NOMO-1 treated with dmso at 0.1 percent for 144 hours (cell line): Measurements from ENCODE around the gene ALPK3.

Experiments
- DNase-seq: peaks from one replicate; lab custom pipeline; 2025; ENCODE audit not compliant: unreplicated experiment; lab: John Stamatoyannopoulos, UW

The ALPK3 gene

GRCh38 chr15:84889991-84890669 is 73.0 kb downstream of the ALPK3 start:
- no peak for DNase-seq

- no peak for DNase-seq
These were observed 73.6 kb downstream of the ALPK3 start for GRCh38 chr15:84890670-84891162.

DNA sequence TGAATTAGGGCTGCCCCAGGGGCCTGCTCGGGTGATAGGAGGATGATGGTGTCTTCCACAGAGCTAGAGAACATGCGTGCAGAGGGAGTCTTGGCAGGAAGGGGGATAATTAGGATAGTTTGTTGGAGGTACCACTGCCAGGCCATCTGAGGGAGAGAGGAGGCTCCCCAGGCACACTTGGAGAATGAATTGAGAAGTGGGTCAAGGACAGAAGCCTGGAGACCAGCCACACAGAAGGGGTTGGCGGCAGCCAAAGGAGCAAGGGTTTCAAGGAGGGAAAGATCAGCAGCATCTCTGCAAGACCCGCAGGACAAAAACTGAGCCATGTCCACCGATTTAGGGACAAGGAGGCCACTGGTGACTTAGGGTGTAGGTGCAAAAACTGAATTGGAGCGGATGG is 74.2 kb downstream of the ALPK3 start:
- no peak for DNase-seq

- DNase-seq, result no peak
These were observed 75.7 kb downstream of the ALPK3 start for GRCh38 chr15:84892786-84893307.

- DNase-seq, result no peak
These were observed 76.5 kb downstream of the ALPK3 start for GRCh38 chr15:84893607-84894006.

DNA sequence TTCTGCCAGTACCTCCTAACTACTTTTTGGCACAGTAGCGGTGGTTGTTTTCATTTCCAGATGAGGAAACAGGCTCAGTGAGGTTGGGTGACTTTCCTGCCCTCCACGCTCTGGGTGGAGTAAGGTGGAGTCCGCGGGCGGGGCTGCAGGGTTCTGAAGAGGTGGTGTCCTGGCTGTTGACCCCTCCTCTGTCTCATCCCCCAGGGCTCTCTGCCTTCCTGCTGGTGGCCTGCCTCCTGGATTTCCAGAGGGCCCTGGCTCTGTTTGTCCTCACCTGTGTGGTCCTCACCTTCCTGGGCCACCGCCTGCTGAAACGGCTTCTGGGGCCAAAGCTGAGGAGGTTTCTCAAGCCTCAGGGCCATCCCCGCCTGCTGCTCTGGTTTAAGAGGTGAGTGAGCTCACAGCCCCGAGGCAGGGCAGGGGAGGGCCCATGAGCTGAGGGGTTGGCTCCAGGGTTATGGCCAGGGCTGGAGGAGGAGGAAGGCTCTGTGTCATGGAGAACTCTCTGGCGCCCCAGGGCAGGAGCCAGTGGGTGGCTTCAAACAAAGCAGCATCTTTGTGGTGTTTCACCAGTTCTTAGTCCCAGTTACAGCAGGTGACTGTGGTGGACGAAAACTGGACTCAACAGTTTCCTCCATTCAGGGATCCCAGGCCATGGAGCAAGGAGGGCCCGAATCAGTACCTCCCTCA is 77.7 kb downstream of the ALPK3 start:
- no peak for DNase-seq

DNA sequence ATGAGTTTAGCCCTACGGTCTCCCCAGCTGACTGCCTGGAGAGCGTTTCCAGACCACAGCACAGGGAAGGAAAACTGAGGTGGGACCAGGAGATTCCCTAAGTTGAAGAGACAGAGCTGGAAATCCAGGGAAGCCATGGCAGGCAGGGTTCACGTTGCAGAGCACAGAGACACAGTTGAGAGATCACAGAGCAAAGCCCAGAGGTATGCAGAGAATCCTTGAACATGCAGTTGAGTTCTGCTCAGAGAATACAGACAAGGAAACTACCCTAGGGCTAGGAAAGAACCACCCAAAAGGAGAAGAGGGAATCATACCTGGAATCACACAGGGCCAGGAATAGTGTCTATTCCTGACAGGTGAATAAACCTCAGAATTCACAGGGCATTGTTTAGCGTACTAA is 81.6 kb downstream of the ALPK3 start:
- no peak for DNase-seq

DNA sequence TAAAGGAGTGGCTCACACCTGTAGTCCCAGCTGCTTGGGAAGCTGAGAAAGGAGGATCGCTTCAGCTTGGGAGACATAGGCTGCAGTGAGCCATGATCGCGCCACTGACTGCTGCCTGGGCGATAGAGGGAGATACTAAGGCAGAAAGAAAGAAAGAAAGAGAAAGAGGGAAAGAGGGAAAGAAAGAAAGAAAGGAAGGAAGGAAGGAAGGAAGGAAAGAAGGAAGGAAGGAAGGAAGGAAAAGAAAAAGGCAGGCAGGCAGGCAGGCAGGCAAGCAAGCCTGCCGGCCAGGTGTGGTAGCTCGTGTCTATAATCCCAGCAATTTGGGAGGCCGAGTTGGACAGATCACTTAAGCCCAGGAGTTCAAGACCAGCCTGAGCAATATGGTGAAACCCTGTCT is 82.6 kb downstream of the ALPK3 start:
- no peak for DNase-seq

- no peak for DNase-seq
These were observed 84.4 kb downstream of the ALPK3 start for GRCh38 chr15:84901540-84901939.

GRCh38 chr15:84903751-84904150 is 86.6 kb downstream of the ALPK3 start:
- no peak for DNase-seq

- no peak for DNase-seq
These were observed 87.3 kb downstream of the ALPK3 start for GRCh38 chr15:84904419-84904818.

DNA sequence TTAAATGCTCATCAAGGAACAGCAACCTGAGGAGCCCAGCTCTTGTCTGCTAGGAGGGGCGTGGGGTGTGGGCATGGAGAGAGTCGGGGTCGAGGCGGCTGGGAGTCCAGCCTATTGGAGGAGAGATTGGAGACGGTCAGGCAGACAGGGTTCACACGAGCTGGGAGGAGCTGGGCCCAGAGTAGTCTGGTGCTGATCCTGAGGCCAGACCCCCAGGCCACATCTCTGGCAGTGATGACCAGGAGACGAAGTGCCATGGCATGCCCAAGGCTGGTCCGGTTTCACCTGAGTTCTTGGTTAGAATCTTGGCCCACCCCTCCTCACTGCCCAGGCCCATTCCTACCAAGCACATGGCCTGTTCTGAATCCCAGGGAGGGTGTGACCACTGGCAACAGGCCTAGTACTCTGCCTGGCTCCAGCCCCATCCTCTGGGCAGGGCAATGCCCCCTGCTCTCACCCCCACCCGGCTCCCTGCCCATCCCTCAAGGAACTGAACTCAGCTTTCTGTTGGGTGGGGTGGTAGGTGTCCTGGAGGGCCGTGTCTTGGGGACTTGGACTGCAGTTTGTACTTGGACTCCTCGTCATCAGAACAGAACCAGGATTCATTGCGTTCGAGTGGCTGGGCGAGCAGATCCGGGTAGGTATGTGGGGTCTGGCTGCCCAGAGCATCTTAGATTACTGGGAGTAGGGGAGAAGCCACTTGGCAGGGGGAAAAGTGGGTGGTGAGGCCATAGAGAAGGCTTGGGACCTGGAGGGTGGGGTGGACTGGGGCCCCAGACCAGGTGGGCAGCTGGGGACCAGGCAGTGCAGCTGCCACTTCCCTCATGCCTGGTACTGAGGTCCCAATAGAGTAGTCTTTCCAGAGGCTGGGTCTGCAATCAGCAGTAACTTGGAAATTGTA is 88.1 kb downstream of the ALPK3 start:
- no peak for DNase-seq

DNA sequence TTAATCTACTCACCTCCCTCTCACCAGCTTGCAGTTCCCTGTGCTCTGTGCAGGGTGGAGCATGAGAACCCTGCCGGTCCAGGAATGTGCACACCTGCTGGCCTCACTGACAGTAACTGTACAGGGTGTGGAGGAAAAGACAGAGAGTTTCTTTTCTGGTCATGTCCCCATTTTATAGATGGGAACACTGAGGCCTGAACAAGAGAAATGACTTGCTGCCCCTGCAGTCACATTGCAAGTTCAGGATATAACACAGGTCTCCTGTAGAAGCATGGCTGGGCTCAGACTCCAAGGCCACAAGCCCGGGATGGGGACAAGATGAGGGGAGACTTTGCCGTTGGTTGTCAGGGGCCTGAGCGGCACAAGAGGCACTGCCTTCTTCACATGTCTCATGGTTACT is 90.6 kb downstream of the ALPK3 start:
- DNase-seq, result no peak

GRCh38 chr15:84908564-84908963 is 91.4 kb downstream of the ALPK3 start:
- DNase-seq, result no peak

GRCh38 chr15:84909029-84909428 is 91.9 kb downstream of the ALPK3 start:
- no peak for DNase-seq

GRCh38 chr15:84909782-84910181 is 92.6 kb downstream of the ALPK3 start:
- DNase-seq, result no peak

- no peak for DNase-seq
These were observed 93.9 kb downstream of the ALPK3 start for GRCh38 chr15:84910928-84911623.

- DNase-seq, result no peak
These were observed 94.9 kb downstream of the ALPK3 start for GRCh38 chr15:84911879-84912660.

GRCh38 chr15:84913360-84913723 is 96.2 kb downstream of the ALPK3 start:
- DNase-seq, result no peak

- no peak for DNase-seq
These were observed 97.2 kb downstream of the ALPK3 start for GRCh38 chr15:84914351-84914750.
